Activated CD4-positive, CD25-positive, alpha-beta regulatory T cell treated with anti-CD3 and anti-CD28 coated beads, Interleukin-2, amount 50 U/mL, for 72 hours (primary cell): ENCODE data around the gene RBM4.
"Not testable (repeated sequence)": the region's sequence is repeated elsewhere in the genome, so short reads cannot be mapped to it uniquely, and the experiment has no call there.

ENCODE experiments used
- DNase-seq: peaks from one replicate; pipeline ENCODE4 v3.0.0; 2021

RBM4 gene

GRCh38 chr11:66617155-66617834 is 21.2 kb upstream of the RBM4 start:
- no peak for DNase-seq

DNA sequence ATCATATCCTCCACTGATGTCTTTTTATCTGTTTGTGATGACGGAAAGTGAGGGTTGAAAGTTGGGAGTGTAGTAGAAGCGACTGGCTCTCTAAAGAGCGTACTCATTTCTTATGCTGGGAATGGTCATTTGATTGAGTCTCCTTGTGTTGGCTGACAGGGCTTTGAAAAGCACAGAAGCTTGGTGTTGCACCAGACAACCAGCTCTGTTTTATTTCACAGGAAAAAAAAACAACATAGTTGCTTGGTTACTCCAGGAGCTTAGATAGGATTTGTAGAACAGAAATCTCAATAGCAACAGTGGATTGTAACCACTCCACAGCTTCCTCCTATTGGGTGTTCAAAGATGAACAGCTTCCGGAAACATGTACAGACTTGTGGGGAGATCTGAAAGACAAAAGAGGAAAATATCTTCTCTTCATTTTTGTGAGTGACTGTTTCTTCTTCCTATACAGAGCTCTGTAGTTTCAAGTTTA is 19.4 kb upstream of the RBM4 start:
- no peak for DNase-seq

DNA sequence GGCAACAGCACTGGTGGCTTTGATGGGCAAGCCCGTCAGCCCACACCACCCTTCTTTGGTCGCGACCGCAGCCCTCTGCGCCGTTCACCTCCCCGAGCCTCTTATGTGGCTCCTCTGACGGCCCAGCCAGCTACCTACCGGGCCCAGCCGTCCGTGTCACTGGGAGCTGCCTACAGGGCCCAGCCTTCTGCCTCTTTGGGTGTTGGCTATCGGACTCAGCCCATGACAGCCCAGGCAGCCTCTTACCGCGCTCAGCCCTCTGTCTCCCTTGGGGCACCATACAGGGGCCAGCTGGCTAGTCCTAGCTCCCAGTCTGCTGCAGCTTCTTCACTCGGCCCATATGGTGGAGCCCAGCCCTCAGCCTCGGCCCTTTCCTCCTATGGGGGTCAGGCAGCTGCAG is 14.1 kb upstream of the RBM4 start:
- DNase-seq, result no peak

DNA sequence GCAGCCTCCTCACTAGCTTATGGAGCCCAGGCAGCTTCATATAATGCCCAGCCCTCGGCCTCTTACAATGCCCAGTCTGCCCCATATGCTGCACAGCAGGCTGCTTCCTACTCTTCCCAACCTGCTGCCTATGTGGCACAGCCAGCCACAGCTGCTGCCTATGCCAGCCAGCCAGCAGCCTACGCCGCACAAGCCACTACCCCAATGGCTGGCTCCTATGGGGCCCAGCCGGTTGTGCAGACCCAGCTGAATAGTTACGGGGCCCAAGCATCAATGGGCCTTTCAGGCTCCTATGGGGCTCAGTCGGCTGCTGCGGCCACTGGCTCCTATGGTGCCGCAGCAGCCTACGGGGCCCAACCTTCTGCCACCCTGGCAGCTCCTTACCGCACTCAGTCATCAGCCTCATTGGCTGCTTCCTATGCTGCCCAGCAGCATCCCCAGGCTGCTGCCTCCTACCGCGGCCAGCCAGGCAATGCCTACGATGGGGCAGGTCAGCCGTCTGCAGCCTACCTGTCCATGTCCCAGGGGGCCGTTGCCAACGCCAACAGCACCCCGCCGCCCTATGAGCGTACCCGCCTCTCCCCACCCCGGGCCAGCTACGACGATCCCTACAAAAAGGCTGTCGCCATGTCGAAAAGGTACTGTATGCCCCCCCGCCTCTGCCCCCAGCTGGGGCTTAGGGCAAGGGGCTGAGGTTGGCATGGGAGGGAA is 13.3 kb upstream of the RBM4 start:
- no peak for DNase-seq

GRCh38 chr11:66625752-66626149 is 12.8 kb upstream of the RBM4 start:
- DNase-seq, result no peak

DNA sequence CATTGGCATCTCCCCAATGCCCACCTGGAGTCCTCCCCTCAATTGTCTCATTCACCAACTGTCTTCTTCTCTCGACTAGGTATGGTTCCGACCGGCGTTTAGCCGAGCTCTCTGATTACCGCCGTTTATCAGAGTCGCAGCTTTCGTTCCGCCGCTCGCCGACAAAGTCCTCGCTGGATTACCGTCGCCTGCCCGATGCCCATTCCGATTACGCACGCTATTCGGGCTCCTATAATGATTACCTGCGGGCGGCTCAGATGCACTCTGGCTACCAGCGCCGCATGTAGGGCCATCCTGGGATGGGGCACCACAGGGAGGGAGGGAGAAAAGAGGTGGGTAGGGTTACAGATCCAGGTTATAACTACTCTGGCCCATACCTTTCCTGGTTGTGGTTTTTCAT is 12.1 kb upstream of the RBM4 start:
- DNase-seq, result no peak

DNA sequence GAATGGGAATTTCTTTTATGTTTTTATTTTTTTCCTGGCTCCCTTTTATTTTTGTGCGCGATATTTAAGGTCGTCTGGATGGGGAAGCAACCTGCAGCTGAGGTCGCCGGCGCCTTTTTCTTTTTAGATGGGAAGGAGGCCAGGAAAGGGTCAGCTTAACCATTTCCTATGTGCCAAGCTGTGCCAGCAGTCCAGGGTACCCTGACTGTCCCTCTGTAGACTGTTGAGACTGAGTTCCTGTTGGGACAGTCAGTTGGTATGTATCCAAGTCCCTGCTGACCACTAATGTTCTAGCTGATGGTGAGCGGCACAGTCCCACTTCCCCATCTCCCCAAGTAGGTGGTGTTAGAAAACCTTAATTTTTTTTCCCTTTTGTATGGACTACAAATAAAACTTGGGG is 11.6 kb upstream of the RBM4 start:
- no peak for DNase-seq

GRCh38 chr11:66628061-66628603 is 10.4 kb upstream of the RBM4 start:
- no peak for DNase-seq

GRCh38 chr11:66629356-66629755 is 9.1 kb upstream of the RBM4 start:
- DNase-seq, result no peak

DNA sequence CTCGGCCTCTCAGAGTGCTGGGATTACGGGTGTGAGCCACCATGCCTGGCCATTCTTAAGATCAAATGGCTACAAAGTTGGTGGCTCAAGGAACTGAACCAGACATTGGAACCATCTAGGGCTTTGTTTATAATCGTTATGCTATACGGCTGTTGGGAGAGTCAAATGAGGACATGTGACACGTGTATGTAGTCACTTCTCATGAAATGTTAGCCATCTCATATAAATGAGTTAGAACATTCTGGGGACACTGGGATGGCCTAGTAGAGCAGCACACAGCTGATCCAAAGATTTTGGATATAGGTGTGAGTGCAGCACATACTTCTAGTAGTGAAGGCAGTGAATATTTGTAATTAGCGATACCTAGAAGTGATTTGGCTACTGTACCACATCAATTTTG is 6.6 kb upstream of the RBM4 start:
- DNase-seq, result no peak

GRCh38 chr11:66632952-66633351 is 5.6 kb upstream of the RBM4 start:
- DNase-seq, result no peak

GRCh38 chr11:66636411-66636810 is 2.1 kb upstream of the RBM4 start:
- no peak for DNase-seq

- no peak for DNase-seq
Observed at GRCh38 chr11:66637557-66638176, 836 bp upstream of the RBM4 start.

DNA sequence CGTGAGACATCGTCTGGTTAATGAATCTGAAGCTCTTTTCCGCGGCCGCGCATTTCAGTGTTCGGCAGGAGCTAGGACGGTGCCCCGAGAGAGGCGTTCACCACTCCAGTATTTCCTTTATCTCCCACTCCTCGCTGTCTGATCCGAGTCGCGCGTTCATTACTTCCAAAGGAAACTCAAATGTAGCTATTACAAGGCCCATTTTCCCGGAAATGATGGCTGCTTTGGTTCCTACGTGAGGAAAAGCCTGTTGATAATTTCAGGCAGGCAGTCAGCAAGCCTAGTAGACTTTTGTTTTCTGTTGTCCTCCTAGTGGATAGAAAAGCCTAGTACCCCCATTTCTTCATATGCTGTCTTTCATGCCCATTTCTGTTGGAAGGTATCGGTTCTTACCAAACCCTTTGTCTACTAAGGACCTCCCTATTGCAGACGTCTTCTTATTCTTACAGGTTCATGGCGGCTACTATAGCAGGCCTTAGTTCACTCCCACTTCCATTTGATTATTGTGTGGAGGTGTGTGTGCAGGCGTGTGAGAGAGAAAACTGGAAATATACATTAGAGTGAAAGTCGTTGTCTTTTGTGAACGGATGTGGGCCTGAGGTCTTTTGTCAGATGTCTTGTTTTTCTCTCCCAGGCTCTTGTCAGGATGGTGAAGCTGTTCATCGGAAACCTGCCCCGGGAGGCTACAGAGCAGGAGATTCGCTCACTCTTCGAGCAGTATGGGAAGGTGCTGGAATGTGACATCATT is 737 bp downstream of the RBM4 start:
- DNase-seq, result no peak

- not testable (repeated sequence) for DNase-seq
Observed at GRCh38 chr11:66639814-66640340, 1.4 kb downstream of the RBM4 start.

- DNase-seq, result no peak
Observed at GRCh38 chr11:66641834-66642233, 3.3 kb downstream of the RBM4 start.

DNA sequence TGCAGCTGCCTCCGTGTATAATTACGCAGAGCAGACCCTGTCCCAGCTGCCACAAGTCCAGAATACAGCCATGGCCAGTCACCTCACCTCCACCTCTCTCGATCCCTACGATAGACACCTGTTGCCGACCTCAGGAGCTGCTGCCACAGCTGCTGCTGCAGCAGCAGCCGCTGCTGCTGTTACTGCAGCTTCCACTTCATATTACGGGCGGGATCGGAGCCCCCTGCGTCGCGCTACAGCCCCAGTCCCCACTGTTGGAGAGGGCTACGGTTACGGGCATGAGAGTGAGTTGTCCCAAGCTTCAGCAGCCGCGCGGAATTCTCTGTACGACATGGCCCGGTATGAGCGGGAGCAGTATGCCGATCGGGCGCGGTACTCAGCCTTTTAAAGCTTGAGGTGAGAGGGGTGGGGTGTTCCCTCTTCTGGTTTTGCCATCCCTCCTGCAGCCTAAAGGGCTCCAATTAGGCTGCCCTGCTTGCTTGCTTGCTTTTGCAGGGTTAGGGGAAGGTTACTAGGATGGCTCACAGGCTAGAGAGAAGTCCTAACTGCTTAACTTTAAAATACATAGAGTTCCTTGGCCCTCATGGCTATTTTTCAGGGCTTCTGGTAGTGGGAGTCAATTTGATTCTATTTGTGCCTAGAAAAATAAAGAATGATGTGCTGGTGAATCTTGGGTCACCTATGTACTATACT is 5.4 kb downstream of the RBM4 start:
- DNase-seq, result no peak

DNA sequence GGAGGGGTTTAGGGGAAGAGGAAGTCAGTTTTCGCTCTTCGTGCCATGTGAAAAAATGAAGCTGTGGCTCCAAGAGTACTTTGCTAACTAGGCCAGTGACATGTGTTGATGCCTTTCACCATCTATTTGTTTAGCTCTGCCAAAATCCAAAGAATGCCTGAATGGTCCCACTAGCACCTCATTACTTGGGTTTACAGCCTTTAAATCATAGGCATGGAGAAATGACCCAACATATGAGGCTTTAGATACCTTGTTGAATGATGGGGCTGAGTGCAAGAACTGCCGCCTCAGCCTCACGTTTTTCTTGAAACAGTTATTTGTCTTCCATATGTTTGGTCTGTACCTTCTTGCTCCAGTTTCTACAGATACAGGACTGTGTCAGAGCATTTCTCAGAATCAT is 8.3 kb downstream of the RBM4 start:
- DNase-seq, result no peak

DNA sequence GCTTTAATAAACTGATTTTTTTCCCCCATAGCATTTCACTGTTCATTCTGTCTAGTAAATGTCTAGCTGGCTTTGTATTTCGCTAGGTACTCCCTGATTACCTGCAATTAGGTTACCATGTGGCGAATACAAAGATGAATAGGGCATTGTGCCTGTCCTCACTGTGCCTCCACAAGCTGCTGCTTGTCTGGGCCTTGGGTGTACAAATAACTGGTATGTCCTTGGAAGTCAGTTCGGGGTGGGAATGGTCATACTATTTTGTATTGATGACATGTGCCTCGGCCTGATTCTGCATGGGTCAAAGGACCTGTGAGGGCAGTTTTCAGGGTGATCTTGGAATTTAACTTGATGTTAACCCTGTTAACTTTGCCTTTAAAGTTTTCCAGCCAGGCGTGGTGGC is 11.4 kb downstream of the RBM4 start:
- no peak for DNase-seq

GRCh38 chr11:66651016-66651415 is 12.5 kb downstream of the RBM4 start:
- no peak for DNase-seq

DNA sequence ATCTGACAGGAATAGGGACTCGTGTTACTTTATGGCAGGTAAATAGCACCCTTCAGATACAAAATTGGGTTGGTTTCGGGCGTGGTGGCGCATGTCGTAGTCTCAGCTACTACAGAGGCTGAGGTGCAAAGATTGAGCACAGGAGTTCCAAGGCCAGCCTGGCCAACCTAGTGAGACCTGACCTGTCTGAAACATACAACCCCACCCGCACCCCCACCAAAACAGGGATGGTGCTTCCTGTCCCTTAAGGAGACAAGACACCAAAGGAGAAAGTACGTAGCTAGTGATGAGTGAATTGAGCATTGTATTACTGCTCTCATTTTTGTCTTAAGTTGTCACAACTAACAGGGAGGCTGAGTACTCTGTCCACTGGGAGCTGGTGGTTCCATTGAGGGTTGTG is 14.1 kb downstream of the RBM4 start:
- no peak for DNase-seq

DNA sequence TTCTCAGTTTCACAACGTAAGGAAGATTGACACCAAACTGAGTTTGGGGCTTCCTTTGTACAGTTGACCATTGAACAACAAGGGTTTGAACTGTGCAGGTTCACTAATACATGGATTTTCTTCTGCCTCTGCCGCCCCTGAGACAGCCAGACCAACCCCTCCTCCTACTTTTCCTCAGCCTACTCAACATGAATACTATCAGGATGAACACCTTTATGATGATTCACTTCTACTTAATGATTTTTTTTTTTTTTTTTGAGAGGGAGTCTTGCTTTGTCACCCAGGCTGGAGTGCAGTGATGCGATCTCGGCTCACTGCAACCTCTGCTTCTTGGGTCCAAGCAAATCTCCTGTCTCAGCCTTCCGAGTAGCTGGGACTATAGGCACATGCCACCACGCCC is 14.6 kb downstream of the RBM4 start:
- DNase-seq, result no peak
